Keratinocyte (primary cell): Measurements from ENCODE around the gene HNRNPD. TPM values are rescaled to one million over a fixed set of nuclear protein-coding genes. Genes with fewer than 3 reads are reported as not detected.

ENCODE experiments used
- DNase-seq: peaks from one replicate; pipeline ENCODE4 v3.0.0-alpha.2; 2011; ENCODE audit warnings: low read depth, missing footprints, low spot score
- FAIRE-seq: peaks from 2 replicates; lab custom pipeline; 2011; peaks lifted over from hg19 to GRCh38; lab: Jason Lieb, UNC
- H2AFZ ChIP-seq: 2 replicates; pipeline ENCODE4 v1.6.0; 2012; ENCODE audit warnings: low read length, control low read depth, inconsistent platforms; ENCODE audit not compliant: control insufficient read depth
- H3K27ac ChIP-seq: 2 replicates; pipeline ENCODE4 v1.5.1; 2011; ENCODE audit warnings: low read length; ENCODE audit not compliant: control insufficient read depth, insufficient read depth
- H3K27me3 ChIP-seq: 3 replicates; pipeline ENCODE4 v1.6.0; 2011; ENCODE audit warnings: low read length; ENCODE audit not compliant: control insufficient read depth, insufficient read depth; ENCODE audit errors: extremely low read depth
- H3K36me3 ChIP-seq, 2 experiments: 2 replicates in 1 of 2; 3 replicates in 1 of 2; pipeline ENCODE4 v1.5.1; 2011; ENCODE audit warnings: low read length in 2 of 2, mild to moderate bottlenecking in 1 of 2; ENCODE audit not compliant: control insufficient read depth in 2 of 2, insufficient read depth in 2 of 2; ENCODE audit errors: extremely low read depth in 1 of 2
- H3K4me1 ChIP-seq: 3 replicates; pipeline ENCODE4 v1.5.1; 2011; ENCODE audit warnings: low read length; ENCODE audit not compliant: control insufficient read depth, insufficient read depth; ENCODE audit errors: extremely low read depth
- H3K4me2 ChIP-seq: 3 replicates; pipeline ENCODE4 v1.6.0; 2011; ENCODE audit warnings: low read depth, low read length; ENCODE audit not compliant: control insufficient read depth, insufficient read depth; ENCODE audit errors: extremely low read depth
- H3K4me3 ChIP-seq, 3 experiments: fragments of 200-600 bp in 1 of 3; sonication (generic) in 1 of 3; 2 replicates in 2 of 3; 3 replicates in 1 of 3; pipeline ENCODE4 v1.5.1; 2011 to 2016; ENCODE audit warnings: low read length in 3 of 3, mild to moderate bottlenecking in 3 of 3, control low read depth in 2 of 3, inconsistent platforms in 1 of 3, low read depth in 1 of 3, mixed read lengths in 1 of 3, mixed run types in 1 of 3, moderate library complexity in 1 of 3; ENCODE audit not compliant: control insufficient read depth in 2 of 3, insufficient read depth in 2 of 3; ENCODE audit errors: extremely low read depth in 1 of 3
- H3K79me2 ChIP-seq: 2 replicates; pipeline ENCODE4 v1.6.0; 2012; ENCODE audit warnings: low read length; ENCODE audit not compliant: control insufficient read depth, insufficient read depth
- H3K9ac ChIP-seq: 3 replicates; pipeline ENCODE4 v1.6.0; 2011; ENCODE audit warnings: low read length; ENCODE audit not compliant: control insufficient read depth, insufficient read depth; ENCODE audit errors: extremely low read depth
- H3K9me1 ChIP-seq: 3 replicates; pipeline ENCODE4 v1.6.0; 2011; ENCODE audit warnings: low read length; ENCODE audit not compliant: control insufficient read depth, insufficient read depth; ENCODE audit errors: extremely low read depth
- H3K9me3 ChIP-seq: 2 replicates; pipeline ENCODE4 v1.5.1; 2012; ENCODE audit warnings: low read depth, low read length; ENCODE audit not compliant: control insufficient read depth
- H4K20me1 ChIP-seq: 3 replicates; pipeline ENCODE4 v1.6.0; 2011; ENCODE audit warnings: low read length; ENCODE audit not compliant: control insufficient read depth, insufficient read depth; ENCODE audit errors: extremely low read depth
- CTCF ChIP-seq, 3 experiments: IDR thresholded peaks in 1 of 3; conservative IDR thresholded peaks in 1 of 3; optimal IDR thresholded peaks in 1 of 3; 2 replicates in 2 of 3; 3 replicates in 1 of 3; pipeline versions ENCODE3 to v1.5.1; 2011; ENCODE audit warnings: low read length in 3 of 3, mild to moderate bottlenecking in 3 of 3, moderate library complexity in 2 of 3, control low read depth in 1 of 3, inconsistent platforms in 1 of 3; ENCODE audit not compliant: insufficient read depth in 2 of 3; ENCODE audit errors: extremely low read depth in 1 of 3
- EZH2 ChIP-seq: IDR thresholded peaks from one replicate; pipeline ENCODE4 v1.6.1; 2012; ENCODE audit warnings: inconsistent platforms, mild to moderate bottlenecking, low read length, moderate library complexity
- dilution Hi-C: fragments of 300-500 bp; cut with MboI; formaldehyde crosslinking; loops from one replicate; pipeline ENCODE4 v1.7.0; 2020; ENCODE audit warnings: low sequenced_read_pairs; ENCODE audit not compliant: extremely low pct_ligation_motif_present
- polyA plus RNA-seq, 5 experiments: library from polyadenylated mRNA; depleted of rRNA in 3 of 5; stranded (reverse) in 3 of 5; stranded (forward) in 1 of 5; unstranded in 1 of 5; fragments of >200 nt; gene quantifications; 1 replicate in 1 of 5; 2 replicates in 3 of 5; 3 replicates in 1 of 5; pipeline versions ENCODE4 v1.2.1 to v1.2.3, GENCODE V29; 2011 to 2012; ENCODE audit warnings: missing spikeins in 2 of 5, low read depth in 1 of 5, low replicate concordance in 1 of 5

Gene HNRNPD
- polyA plus RNA-seq, 1 donor (not counting 4 experiments of a cell fraction or from before 2014, with no cell fraction given): 91.3 TPM

- no peak overlapping the region for H2AFZ ChIP-seq
- H3K79me2 ChIP-seq: no peaks in the 10 kb centered on the region
- TF ChIP-seq EZH2 (no peak), CTCF (optimal IDR thresholded peaks at IDR 0.05 in 1 of 3, IDR thresholded peaks at IDR 0.05 in 1 of 3, conservative IDR thresholded peaks at IDR 0.05 in 1 of 3; ENCODE audit: extremely low read depth in 1 of 3, insufficient read depth in 2 of 3, low read length in 3 of 3) (no peak)
- H3K9ac ChIP-seq: no peak overlapping the region
- H4K20me1 ChIP-seq: no peaks in the 10 kb centered on the region
- H3K36me3 ChIP-seq: no peaks in the 10 kb centered on the region
- H3K4me2 ChIP-seq: no peak overlapping the region
- no peak overlapping the region for H3K4me3 ChIP-seq
- dilution Hi-C loops: no loop called here
- no peak overlapping the region for H3K27ac ChIP-seq
- H3K9me3 ChIP-seq: no peaks in the 10 kb centered on the region
- H3K4me1 ChIP-seq: no peaks in the 10 kb centered on the region
- FAIRE-seq: no peak
- H3K27me3 ChIP-seq: no peaks in the 10 kb centered on the region
- H3K9me1 ChIP-seq: no peaks in the 10 kb centered on the region
- no peak for DNase-seq
These were observed 28.5 kb upstream of the HNRNPD start for GRCh38 chr4:82402196-82402775.

- no peak overlapping the region for H3K4me2 ChIP-seq
- no peak for FAIRE-seq
These were observed 27.8 kb upstream of the HNRNPD start for GRCh38 chr4:82401600-82401999.

GRCh38 chr4:82398263-82398662 is 24.5 kb upstream of the HNRNPD start:
- TF ChIP-seq EZH2: no peak
- TF ChIP-seq CTCF (optimal IDR thresholded peaks at IDR 0.05 in 1 of 3, IDR thresholded peaks at IDR 0.05 in 1 of 3, conservative IDR thresholded peaks at IDR 0.05 in 1 of 3; ENCODE audit: extremely low read depth in 1 of 3, insufficient read depth in 2 of 3, low read length in 3 of 3): no peak
- no peak overlapping the region for H3K9ac ChIP-seq
- no peaks in the 10 kb centered on the region for H3K36me3 ChIP-seq
- H3K79me2 ChIP-seq: no peaks in the 10 kb centered on the region
- no peak overlapping the region for H3K4me2 ChIP-seq
- H3K27me3 ChIP-seq: no peaks in the 10 kb centered on the region
- H3K27ac ChIP-seq: no peak overlapping the region
- no peak for DNase-seq
- no peak overlapping the region for H3K4me3 ChIP-seq
- no peak for FAIRE-seq
- H3K4me1 ChIP-seq: peaks cover 14% of the 10 kb centered on the region
- H3K9me1 ChIP-seq: no peaks in the 10 kb centered on the region
- no peaks in the 10 kb centered on the region for H4K20me1 ChIP-seq
- dilution Hi-C loops: no loop called here
- H3K9me3 ChIP-seq: no peaks in the 10 kb centered on the region
- H2AFZ ChIP-seq: no peak overlapping the region

More at GRCh38 chr4:82401600-82401999, 27.8 kb upstream of the HNRNPD start:
- Histone ChIP-seq H2AFZ (no peak overlapping the region), H3K36me3 (no peaks in the 10 kb centered on the region), H3K27me3 (no peaks in the 10 kb centered on the region), H3K79me2 (no peaks in the 10 kb centered on the region), H3K9me3 (no peaks in the 10 kb centered on the region), H4K20me1 (no peaks in the 10 kb centered on the region), H3K4me3 (no peak overlapping the region), H3K4me1 (no peaks in the 10 kb centered on the region), H3K9me1 (no peaks in the 10 kb centered on the region), H3K9ac (no peak overlapping the region), H3K27ac (no peak overlapping the region)
- DNase-seq: no peak
- no peak for TF ChIP-seq EZH2
- dilution Hi-C loops: no loop called here
